NCI-H146 (cell line): ENCODE data around the gene GRB2.

Experiments used
- DNase-seq: peaks from one replicate; lab custom pipeline; 2025; lab: John Stamatoyannopoulos, UW

GRB2 gene

DNA sequence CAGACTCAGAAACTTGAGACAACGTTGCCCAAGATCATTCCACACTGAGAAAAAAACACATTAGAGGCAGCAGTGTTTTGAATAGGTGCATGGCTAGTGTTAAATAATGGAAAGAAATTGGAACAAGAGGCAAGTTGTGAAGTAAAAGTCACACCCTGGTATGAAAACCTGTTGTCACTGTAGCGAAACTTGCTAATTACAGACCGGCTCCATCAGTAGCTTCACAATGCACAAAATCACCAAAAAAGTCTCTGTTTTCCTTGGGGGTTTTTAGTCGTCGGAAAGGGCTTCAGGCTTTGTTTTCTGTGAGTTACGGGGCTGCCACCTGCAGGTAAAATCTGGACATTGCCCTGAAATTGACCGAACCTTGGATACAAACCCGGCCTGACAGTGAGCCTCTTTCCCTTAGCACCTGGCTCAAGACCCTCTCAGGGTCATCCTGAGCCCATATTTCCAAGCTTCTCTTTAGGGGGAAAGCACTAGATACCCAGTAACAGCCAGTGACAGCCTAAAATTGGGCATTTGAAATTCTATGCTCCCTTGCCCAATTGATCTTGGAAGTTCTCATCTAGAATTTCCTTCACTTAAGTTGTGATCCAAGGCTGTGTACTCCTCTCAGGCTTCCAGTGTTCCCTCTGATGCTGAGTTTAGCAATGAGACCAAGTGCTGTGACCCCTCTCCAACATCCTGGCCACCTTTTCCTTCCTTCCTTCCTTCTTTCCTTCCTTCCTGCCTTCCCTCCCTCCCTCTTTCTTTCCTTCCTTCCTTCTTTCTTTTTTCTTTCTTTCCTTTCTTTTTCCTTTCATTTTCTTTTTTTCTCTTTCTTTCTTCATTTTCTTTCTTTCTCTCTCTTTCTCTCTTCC lies 7.2 kb upstream of the GRB2 start:
- DNase-seq: peak; percentile 74

DNA sequence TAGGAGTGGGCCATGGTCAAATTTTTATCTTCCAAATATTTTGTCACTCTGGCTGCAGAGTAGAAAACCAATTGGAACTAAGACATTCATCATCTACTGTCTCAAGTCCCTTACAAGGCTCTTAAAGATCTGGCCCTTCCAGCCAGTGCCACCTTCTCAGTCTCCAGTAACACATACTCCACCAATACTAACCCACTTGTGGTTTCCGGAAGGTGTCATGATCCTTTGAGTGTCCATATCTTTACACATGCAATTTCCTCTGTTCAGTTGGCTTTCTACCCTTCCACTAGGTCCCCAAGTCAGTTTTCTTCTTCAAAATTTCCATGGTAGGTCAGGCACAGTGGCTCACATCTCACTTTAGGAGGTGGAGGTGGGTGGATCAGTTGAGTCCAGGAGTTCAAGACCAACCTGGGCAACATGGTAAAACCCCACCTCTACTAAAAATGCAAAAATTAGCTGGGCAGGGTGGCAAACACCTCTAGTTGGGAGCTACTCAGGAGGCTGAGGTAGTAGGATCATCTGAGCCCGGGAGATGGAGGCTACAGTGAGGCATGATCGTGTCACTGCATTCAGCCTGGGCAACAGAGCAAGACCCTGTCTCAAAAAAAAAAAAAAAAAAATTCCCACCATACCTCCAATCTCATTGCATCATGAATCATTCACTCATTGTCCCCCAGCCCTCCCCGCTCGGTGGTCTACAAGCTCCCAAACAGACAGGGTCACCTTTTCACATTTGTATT lies 6.0 kb upstream of the GRB2 start:
- DNase-seq: no peak

DNA sequence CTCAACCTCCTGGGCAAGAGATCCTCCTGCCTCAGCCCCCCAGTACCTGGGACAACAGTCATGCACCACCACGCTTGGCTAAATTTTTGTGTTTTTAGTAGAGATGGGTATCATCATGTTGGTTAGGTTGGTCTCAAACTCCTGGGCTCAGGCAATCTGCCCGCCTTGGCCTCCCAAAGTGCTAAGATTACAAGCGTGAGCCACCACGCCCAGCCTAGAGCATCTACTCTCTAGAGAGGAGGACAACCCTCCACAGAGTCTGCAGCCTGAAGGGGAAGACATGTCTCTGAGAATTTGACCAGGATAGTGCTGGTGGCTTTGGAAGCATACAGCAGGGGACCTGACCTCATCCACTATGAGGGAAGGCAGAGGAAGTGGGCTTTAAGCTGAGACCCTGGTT lies 4.7 kb upstream of the GRB2 start:
- DNase-seq: no peak

DNA sequence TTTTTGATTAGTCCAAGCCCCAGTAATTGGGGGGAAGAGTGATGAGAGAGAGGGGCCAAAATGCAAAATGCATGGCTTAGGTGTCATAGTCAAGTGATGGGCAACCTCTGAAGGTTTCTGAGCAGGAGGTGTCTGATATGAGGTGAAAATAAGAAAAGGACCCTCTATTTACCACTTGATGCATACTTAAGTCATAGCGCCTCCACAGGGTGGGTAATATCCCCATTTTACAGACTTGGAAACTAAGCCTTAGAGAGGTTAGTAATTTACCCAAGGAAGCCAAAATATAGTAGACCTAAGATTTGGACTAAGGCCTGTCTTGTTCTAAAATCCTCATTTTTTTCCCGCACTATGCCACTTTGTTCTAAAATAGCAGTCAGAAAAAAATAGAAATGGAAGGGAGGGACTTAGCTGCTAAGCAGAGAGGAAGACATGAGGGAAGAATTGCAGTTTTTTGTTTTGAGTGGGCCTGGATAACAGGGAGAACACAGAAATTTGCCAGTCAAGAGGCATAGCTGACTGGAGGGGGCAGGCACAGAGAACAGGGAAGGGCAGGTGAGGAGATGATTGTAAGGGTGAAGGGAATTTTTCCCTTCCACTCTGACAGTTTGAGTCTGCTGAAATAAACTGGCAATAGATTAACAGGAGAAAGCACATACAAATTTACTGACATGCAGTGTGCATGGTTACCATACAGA lies 2.3 kb upstream of the GRB2 start:
- no peak for DNase-seq

DNA sequence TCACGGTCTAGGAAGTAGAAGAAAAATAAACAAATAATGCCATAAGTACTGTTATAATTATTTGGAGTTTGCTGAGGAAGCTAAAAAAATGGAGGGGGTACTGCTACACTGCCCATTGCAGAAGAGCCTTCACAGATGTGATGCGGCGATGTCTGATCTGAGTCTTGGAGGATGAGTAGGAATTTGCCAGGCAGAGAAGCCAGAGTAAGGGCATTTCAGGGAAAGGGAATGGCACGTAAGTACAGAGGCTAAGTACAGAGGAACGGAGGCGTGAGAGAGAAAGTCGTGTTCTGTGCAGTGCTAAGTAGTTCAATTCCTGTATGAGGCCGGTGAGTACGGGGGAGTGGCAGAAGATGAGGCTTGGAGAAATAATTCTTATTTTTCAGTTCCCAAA lies 741 bp upstream of the GRB2 start:
- DNase-seq: no peak

DNA sequence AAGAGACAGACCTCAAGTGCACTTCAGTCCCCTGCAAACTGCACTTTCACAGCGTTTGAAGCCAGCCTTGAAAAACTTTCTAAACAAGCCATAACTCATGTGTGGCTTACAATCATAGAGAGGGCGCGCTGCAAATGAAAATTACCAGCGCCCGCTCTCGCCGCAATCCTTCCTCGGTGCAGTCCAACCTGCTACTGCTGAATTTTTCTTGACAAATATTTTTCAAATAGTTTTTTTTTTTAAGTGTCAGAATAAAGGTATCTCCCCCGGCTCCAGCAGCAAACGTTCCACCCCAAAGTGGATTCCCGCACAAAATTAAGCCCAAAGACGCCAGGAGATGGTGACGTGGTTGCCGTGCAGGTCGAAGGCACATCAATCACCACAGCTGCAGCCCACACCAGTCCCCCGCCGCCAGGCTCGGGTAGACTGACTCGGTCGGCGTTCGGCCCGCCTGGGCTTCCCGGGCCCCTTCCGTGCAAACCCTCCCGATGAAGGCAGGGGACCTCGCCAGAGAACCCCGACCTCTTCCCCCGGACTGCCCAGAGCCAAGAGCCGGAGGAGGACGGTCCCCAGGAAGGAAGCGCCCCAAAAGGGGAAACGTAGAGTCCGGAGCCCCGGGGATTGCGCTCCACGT lies 630 bp downstream of the GRB2 start:
- peak; percentile 41 for DNase-seq

DNA sequence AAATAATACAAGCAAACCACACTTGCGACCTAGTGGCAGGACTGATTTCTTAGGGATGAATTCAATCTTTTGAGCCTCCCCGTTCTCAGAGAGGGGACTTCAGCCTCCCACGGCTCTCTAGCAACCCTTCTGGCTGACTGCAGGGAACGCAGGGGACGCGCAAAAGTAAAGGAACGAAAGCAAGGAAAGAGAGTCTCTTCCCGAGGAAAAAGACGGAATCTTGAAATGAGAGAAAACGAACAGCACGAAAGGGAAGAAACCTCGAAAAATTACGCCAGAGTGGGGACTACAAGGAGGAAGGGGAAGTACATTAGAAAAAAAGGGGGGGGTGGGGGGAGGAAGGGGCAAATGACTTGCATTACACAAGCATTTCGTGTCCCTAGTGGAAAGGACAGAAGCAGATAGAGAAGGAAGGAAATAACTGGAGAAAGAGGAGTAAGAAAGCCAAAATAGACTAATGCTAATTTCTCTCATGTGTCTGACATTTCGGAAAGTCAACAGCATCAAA lies 1.2 kb downstream of the GRB2 start:
- DNase-seq: peak; percentile 60

DNA sequence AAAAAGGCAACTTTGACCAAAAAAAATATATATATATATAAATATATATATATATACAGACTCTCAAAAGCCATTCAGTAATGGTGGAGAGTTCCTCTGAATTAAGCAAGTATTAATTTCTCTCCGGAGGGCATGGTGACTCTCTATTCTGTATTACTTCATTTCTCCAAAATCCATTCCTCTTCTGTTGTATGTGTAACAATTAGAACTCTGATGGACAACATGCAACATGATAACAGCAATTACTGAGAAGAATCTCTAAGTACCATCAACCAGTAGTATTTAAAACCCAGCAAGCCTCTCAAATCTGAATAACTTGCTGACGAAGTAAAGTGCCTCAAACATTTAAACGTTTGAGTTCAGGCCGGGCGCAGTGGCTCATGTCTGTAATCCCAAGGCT lies 2.3 kb downstream of the GRB2 start:
- DNase-seq: no peak

DNA sequence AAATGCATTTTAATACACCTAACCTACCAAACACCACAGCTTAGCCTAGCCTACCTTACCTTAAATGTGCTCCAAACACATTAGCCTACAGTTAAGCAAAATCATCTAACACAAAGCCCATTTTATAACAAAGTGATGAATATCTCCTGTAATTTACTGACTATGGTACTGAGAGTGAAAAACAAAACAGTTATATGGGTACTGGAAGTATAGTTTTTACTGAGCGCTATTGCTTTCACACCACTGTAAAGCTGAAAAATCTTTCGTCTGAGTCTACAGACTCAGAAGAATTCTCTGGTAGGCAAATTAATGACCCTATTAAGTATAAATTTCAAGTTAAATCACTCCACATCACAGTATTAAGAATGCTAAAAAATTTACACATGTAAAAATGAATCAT lies 3.5 kb downstream of the GRB2 start:
- DNase-seq: no peak

DNA sequence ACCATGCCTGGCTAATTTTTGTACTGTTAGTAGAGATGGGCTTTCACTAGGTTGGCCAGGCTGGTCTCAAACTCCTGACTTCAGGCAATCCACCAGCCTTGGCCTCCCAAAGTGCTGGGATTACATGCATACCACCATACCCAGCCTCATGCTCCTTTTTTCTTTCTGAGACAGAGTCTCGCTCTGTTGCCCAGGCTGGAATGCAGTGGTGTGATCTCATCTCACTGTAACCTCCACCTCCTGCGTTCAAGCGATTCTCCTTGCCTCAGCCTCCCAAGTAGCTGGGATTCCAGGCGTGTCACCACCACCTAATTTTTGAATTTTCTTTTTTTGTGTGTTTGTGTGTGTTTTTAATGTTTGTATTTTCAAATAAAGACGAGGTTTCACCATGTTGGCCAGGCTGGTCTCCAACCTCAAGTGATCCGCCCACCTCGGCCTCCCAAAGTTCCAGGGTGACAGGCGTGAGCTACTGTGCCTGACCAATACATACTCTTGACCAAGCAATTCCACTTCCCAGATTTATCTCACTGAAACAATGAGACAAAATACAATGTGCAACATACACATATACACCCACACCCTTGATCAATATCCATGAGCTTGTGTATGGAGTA lies 5.0 kb downstream of the GRB2 start:
- no peak for DNase-seq

DNA sequence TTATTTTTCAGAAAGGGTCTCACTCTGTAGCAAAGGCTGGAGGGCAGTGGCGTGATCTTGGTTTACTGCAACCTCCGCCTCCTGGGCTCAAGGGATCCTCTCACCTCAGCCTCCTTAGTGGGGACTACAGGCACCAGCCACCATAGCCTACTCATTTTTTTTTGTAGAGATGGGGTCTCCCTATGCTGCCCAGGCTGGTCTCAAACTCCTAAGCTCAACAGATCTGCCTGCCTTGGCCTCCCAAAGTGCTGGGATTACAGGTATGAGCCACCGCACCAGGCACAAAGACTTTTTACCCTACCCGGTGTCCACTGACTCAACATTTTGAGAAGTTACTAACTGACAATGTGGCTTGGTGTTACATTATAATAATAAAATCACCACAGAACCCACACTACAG lies 7.2 kb downstream of the GRB2 start:
- DNase-seq: no peak

DNA sequence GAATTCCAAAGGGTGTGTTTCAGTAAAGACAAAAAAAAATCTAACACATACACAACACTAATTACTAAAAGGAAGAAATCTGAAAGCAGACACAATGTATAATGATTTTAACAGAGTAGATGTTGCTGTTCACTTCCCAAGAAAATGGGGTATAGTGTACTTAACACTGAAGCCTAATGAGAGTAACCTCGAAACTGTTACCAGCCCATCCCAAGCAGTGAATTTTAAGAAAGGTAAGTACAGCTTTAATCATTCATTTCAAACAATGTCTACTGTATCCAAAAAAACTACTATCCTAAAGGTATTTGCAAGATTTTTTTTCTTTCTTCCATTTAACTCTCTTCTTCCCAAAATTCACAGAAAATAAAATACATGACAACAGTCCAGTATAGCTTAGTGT lies 8.3 kb downstream of the GRB2 start:
- DNase-seq: no peak

DNA sequence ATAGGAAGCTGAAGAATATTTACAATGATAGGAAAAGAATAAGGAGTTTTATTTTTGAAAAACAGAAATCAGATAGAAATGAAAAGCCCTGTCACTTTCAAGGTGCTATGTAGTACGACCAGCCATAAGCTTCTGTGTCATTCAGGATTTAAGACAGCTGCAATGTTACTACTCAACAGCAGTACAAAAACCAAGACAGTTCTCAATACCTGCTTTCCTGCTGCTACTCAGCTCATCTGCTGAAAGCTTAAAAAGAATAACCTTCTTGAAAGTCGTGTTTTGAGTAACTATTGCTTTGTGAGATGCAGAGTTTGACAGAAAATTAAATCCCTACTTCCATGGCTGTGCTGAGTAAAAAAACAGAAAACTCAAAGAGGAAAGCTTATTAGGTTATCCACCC lies 8.7 kb downstream of the GRB2 start:
- no peak for DNase-seq

DNA sequence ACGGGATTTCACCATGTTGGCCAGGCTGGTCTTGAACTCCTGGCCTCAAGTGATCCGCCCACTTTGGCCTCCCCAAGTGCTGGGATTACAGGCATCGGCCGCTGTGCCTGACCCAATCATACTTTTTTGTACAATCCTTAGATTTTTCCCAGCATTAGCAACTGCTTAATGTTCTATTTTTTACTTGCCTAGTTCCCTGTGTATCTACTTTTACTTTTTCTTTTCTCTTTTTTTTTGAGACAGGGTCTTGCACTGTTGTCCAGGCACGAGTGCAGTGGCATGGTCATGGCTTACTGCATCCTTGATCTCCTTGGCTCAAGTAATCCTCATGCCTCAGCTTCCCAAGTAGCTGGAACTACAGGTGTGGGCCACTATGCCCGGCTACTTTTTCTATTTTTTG lies 9.5 kb downstream of the GRB2 start:
- DNase-seq: no peak

DNA sequence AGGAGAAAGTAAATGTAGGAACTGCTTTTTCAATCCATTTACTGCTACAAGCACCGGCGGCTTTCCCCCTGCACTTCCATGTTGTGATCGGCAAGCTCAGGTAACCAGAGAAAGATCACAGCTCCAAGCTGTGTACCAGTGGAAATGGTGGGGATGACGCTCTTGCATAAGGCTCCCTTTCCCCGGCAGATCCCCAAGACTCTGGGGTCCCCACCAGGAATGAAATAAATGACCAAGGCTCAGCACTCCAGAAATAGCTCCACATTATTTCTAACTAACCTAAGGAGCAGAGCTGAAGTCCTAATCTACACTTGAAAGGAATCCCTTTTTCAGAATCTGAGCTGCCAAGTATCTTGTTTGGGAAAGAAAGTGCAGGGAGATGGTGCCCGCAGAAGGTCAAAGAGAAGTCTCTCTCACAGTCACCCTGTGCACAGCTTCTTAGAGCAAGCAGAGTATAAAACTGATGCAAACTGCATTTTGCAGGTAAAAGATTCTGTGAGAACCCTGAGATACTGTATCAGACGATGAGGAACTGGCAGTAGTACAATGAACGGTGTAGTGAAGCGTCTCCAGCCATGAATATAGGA lies 11.1 kb downstream of the GRB2 start:
- peak; percentile 46 for DNase-seq

DNA sequence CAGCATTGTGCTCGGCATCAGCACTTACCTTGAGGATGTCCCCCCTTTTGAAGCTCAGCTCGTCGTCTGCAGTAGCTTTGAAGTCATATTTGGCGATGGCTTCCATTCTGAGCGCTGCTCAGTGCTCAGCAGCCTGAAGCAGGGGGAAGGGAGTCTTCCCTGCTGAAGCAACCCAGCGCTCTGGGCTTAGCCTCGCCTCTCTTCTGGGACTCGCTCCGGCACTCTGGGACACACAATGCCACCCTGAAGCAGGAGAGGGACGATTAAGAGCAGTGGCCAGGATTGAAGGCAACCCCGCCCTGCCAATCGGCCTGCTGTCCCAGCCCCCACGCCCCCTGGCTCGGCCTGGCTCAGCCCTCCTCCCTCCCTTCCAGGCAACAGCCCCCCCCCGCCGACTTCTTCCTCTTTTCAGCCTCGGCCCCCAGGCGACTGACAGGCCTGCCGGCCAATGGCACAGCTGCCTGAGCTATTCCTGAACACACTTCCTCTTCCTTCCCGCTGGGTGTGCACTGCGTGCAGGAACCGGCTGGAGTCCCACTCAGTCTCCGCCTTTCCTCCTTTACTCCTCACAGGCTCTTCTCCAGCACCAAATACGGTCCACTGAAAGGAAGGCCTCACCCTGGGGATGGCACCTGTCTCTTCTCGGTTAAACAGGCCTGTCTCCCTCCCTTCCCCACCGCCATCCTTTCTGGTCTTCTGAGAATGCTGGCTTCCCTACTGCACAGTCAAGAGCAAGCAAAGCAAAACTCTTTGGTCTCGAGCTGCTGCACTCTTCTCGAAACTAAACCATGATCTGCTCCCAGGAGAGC lies 11.8 kb downstream of the GRB2 start:
- peak; percentile 99 for DNase-seq

DNA sequence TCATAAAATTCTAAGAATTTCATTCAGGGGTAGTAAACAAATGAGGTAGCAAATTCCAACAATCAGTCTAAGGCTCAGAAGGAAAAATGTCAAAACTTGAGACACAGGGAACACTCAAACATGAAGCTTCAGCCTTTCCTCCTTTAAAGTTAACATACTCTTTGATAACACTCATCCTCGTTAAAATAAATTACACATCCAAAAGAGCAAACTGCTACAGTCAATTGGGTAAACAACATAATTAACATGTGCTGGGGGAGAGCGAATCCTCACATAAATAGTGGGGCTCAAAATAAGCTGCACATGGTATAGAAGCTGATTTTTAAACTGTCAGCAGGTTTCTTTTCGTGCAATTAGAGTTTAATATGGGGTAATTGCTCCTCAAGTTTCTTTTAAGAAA lies 12.9 kb downstream of the GRB2 start:
- no peak for DNase-seq

DNA sequence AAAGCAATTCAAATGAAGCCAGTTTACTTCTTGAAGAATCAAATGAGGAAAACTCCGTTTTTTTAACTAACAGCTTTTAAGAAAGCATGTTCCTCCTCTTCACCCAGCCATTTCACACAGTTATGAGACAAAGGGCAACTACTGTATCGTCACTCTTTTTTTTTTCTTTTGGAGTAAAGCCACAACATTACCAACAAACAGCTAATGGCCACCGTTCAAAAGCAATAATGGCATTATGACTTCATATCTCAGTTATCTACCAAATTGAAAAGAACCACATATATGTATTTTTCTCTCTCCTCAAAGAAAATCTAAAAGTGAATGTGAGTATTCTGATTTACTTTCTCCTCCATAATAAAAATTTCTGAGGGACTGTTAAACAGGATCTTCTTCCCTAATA lies 14.5 kb downstream of the GRB2 start:
- DNase-seq: no peak

DNA sequence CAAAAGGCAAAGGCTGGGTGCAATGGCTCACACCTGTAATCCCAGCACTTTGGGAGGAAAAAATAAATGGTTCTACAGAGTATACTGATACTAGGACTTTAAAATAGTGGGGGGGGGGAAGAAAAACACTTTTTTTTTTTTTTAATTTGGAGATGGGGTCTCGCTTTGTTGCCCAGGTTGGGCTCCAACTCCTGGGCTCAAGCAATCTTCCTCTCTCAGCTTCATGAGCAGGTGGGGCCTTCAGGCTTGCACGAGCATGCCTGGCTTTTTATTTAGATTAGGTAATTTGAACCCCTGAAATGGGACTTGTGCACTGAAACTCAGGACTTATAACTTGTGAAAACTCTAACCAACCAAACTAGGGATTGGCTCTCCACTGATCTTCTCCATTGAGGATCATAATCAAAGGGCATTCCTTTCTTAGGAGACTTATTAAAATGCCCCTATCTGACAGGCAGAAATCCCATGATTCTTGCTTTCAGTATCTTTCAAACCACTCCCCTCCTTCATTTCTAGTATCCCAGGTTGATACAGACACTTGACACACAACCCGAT lies 16.9 kb downstream of the GRB2 start:
- no peak for DNase-seq

DNA sequence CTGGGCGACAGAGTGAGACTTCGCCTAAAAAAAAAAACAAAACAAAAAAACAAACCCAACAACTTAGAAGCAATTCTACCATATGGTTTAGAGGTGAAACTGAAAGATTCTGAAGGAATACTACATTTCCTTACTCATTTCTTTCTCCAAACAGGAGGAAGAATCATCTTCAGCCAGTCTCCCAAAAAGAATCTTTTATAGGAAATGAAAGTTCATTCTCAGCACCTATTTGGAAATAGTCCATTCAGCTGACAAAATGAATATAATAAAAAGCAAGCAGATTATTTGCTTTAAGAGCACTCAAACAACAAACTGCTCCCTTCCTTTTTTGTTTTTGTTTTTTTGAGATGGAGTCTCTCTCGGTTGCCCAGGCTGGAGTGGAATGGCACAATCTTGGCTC lies 17.7 kb downstream of the GRB2 start:
- no peak for DNase-seq
